NCI-H345 treated with DMSO at 0.1 percent for 48 hours (cell line): ENCODE data around the gene DNAJC13.
A peak's percentile ranks its signal among the peaks of the same experiment; 100 is the strongest.

Source experiments
- DNase-seq: peaks from one replicate; lab custom pipeline; 2025; ENCODE audit not compliant: unreplicated experiment; lab: John Stamatoyannopoulos, UW

Gene DNAJC13

GRCh38 chr3:132405609-132406299, 11.5 kb upstream of the DNAJC13 start:
- no peak for DNase-seq

GRCh38 chr3:132406587-132406986, 10.7 kb upstream of the DNAJC13 start:
- DNase-seq, result no peak

GRCh38 chr3:132407025-132407424, 10.3 kb upstream of the DNAJC13 start:
- DNase-seq, result no peak

- no peak for DNase-seq
Measured at GRCh38 chr3:132414841-132415240, 2.5 kb upstream of the DNAJC13 start.

GRCh38 chr3:132416161-132416560, 1.1 kb upstream of the DNAJC13 start:
- no peak for DNase-seq

GRCh38 chr3:132417695-132418411, 551 bp downstream of the DNAJC13 start:
- peak; percentile 10 for DNase-seq

GRCh38 chr3:132418916-132419315, 1.6 kb downstream of the DNAJC13 start:
- no peak for DNase-seq

- DNase-seq, result no peak
Measured at GRCh38 chr3:132421832-132422231, 4.5 kb downstream of the DNAJC13 start.

- no peak for DNase-seq
Measured at GRCh38 chr3:132422531-132422930, 5.2 kb downstream of the DNAJC13 start.

- DNase-seq, result no peak
Measured at GRCh38 chr3:132432639-132433038, 15.3 kb downstream of the DNAJC13 start.

- DNase-seq, result no peak
Measured at GRCh38 chr3:132433121-132433520, 15.8 kb downstream of the DNAJC13 start.

- DNase-seq, result no peak
Measured at GRCh38 chr3:132435224-132435910, 18.1 kb downstream of the DNAJC13 start.

GRCh38 chr3:132435911-132436425, 18.7 kb downstream of the DNAJC13 start:
- no peak for DNase-seq

GRCh38 chr3:132443421-132443820, 26.1 kb downstream of the DNAJC13 start:
- no peak for DNase-seq

GRCh38 chr3:132444383-132444782, 27.1 kb downstream of the DNAJC13 start:
- DNase-seq, result no peak

GRCh38 chr3:132445817-132446216, 28.5 kb downstream of the DNAJC13 start:
- DNase-seq, result no peak

GRCh38 chr3:132448216-132448961, 31.1 kb downstream of the DNAJC13 start:
- DNase-seq, result no peak

- no peak for DNase-seq
Measured at GRCh38 chr3:132456136-132456535, 38.8 kb downstream of the DNAJC13 start.

- no peak for DNase-seq
Measured at GRCh38 chr3:132456571-132456970, 39.3 kb downstream of the DNAJC13 start.

GRCh38 chr3:132457286-132457685, 40.0 kb downstream of the DNAJC13 start:
- DNase-seq, result no peak

- DNase-seq, result no peak
Measured at GRCh38 chr3:132459551-132459950, 42.2 kb downstream of the DNAJC13 start.
